ENCODE data around the gene GPX2. TPM values are rescaled to one million over a fixed set of nuclear protein-coding genes. Genes with fewer than 3 reads are reported as not detected.

Gene GPX2
- total and polyA plus RNA-seq, 2 experiments from 2014 or later, result 0.78 to 2.2 TPM

DNA sequence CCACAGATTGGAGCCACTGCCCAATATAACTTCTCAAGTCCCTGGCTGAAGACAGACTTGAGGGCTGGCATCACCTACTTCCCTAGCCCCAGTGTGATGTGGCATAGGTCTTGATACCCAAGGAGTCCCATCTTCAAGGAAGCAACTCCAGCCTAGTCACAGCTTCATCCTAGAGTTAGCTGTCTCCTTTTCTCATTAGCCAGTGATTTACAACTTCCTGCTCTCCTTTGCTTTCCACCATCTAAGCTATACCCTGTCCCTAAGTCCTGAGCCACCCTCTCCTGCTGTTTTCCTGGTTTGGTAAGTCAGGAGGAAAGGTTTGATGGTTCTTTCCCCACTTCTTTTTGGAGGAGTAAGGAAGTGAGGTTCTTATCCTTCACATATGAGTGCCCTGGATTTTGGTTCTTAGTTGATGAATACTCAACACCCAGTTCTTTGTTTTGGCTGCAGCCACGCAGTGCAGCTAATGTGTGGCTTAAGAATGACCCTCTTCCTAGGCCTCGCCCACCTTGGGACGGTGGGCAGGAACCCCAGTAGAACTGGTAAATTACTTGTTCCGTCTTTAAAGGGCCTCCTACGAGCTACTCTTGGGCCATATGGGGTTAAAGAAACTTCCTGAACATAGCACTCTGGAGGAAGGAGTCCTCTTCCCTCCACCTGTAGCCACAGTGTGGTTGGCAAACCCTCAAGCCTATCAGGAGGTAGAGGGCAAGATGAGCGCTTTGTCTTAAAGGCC is 3.9 kb upstream of the GPX2 start (continued):
- TF ChIP-seq, protein P1, sequence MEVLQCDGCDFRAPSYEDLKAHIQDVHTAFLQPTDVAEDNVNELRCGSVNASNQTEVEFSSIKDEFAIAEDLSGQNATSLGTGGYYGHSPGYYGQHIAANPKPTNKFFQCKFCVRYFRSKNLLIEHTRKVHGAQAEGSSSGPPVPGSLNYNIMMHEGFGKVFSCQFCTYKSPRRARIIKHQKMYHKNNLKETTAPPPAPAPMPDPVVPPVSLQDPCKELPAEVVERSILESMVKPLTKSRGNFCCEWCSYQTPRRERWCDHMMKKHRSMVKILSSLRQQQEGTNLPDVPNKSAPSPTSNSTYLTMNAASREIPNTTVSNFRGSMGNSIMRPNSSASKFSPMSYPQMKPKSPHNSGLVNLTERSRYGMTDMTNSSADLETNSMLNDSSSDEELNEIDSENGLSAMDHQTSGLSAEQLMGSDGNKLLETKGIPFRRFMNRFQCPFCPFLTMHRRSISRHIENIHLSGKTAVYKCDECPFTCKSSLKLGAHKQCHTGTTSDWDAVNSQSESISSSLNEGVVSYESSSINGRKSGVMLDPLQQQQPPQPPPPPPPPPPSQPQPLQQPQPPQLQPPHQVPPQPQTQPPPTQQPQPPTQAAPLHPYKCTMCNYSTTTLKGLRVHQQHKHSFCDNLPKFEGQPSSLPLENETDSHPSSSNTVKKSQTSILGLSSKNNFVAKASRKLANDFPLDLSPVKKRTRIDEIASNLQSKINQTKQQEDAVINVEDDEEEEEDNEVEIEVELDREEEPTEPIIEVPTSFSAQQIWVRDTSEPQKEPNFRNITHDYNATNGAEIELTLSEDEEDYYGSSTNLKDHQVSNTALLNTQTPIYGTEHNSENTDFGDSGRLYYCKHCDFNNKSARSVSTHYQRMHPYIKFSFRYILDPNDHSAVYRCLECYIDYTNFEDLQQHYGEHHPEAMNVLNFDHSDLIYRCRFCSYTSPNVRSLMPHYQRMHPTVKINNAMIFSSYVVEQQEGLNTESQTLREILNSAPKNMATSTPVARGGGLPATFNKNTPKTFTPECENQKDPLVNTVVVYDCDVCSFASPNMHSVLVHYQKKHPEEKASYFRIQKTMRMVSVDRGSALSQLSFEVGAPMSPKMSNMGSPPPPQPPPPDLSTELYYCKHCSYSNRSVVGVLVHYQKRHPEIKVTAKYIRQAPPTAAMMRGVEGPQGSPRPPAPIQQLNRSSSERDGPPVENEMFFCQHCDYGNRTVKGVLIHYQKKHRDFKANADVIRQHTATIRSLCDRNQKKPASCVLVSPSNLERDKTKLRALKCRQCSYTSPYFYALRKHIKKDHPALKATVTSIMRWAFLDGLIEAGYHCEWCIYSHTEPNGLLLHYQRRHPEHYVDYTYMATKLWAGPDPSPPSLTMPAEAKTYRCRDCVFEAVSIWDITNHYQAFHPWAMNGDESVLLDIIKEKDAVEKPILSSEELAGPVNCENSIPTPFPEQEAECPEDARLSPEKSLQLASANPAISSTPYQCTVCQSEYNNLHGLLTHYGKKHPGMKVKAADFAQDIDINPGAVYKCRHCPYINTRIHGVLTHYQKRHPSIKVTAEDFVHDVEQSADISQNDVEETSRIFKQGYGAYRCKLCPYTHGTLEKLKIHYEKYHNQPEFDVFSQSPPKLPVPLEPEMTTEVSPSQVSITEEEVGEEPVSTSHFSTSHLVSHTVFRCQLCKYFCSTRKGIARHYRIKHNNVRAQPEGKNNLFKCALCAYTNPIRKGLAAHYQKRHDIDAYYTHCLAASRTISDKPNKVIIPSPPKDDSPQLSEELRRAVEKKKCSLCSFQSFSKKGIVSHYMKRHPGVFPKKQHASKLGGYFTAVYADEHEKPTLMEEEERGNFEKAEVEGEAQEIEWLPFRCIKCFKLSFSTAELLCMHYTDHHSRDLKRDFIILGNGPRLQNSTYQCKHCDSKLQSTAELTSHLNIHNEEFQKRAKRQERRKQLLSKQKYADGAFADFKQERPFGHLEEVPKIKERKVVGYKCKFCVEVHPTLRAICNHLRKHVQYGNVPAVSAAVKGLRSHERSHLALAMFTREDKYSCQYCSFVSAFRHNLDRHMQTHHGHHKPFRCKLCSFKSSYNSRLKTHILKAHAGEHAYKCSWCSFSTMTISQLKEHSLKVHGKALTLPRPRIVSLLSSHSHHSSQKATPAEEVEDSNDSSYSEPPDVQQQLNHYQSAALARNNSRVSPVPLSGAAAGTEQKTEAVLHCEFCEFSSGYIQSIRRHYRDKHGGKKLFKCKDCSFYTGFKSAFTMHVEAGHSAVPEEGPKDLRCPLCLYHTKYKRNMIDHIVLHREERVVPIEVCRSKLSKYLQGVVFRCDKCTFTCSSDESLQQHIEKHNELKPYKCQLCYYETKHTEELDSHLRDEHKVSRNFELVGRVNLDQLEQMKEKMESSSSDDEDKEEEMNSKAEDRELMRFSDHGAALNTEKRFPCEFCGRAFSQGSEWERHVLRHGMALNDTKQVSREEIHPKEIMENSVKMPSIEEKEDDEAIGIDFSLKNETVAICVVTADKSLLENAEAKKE (CRISPR knock-in tag; IDR thresholded peaks at IDR 0.05), result no peak
- TF ChIP-seq JUNB (IDR thresholded peaks at IDR 0.05; ENCODE audit: unreplicated experiment), result no peak
- TF ChIP-seq EZH2 (IDR thresholded peaks at IDR 0.05; ENCODE audit: low read depth, unreplicated experiment), result no peak
- no peak for TF ChIP-seq STAT1 (IDR thresholded peaks at IDR 0.05; ENCODE audit: unreplicated experiment)
- TF ChIP-seq CREB1 (CRISPR knock-in tag; IDR thresholded peaks at IDR 0.05; ENCODE audit: low read depth), result no peak
- TF ChIP-seq, protein P2, sequence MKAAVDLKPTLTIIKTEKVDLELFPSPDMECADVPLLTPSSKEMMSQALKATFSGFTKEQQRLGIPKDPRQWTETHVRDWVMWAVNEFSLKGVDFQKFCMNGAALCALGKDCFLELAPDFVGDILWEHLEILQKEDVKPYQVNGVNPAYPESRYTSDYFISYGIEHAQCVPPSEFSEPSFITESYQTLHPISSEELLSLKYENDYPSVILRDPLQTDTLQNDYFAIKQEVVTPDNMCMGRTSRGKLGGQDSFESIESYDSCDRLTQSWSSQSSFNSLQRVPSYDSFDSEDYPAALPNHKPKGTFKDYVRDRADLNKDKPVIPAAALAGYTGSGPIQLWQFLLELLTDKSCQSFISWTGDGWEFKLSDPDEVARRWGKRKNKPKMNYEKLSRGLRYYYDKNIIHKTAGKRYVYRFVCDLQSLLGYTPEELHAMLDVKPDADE (IDR thresholded peaks at IDR 0.05), result no peak
- no peak for TF ChIP-seq POLR2AphosphoS5 (IDR thresholded peaks at IDR 0.05; ENCODE audit: low read depth)

All from GM23338 (cell line).